K562 (cell line): ENCODE results near the gene BIRC3. TPM values are rescaled to one million over a fixed set of nuclear protein-coding genes. Genes with fewer than 3 reads are reported as not detected.
A peak's percentile ranks its signal among the peaks of the same experiment; 100 is the strongest.

ENCODE experiments used
- NCOA1 ChIP-seq: fragments of 450-650 bp; IDR thresholded peaks from 2 replicates; pipeline ENCODE4 v1.6.1; 2016; ENCODE audit warnings: low read depth
- RCOR1 ChIP-seq, 2 experiments: IDR thresholded peaks; 2 replicates each; pipeline ENCODE4 v1.6.1; 2012; ENCODE audit warnings: low read depth in 2 of 2, low read length in 2 of 2, borderline replicate concordance in 1 of 2, improper control_type of control experiment in 1 of 2
- SMC3 ChIP-seq: conservative IDR thresholded peaks from 2 replicates; pipeline ENCODE4 v1.6.1; 2011; ENCODE audit warnings: low read depth, low read length, improper control_type of control experiment; ENCODE audit not compliant: insufficient read depth
- polyA plus RNA-seq, 8 experiments: library from polyadenylated mRNA; depleted of rRNA in 4 of 8; stranded (reverse) in 5 of 8; unstranded in 3 of 8; fragments of >200 nt; fragmentation: Nextera tagmentation in 2 of 8; fragmentation: Illumina TruSeq in 1 of 8; extraction: Ambion mirVana in 2 of 8; extraction: Trizol in 1 of 8; gene quantifications; 2 replicates each; pipeline versions ENCODE4 v1.2.1 to v1.2.3, GENCODE V29; 2011 to 2014; ENCODE audit warnings: inconsistent platforms in 1 of 8, missing spikeins in 1 of 8
- total RNA-seq, 7 experiments: library from RNA; depleted of rRNA in 6 of 7; stranded (reverse); fragments of >200 nt in 6 of 7; fragmentation: Illumina TruSeq in 2 of 7; extraction: Trizol in 2 of 7; gene quantifications; 2 replicates each; pipeline versions ENCODE4 v1.2.1 to v1.2.3, GENCODE V29; 2011 to 2021; ENCODE audit warnings: low replicate concordance in 1 of 7
- TF ChIP-seq, protein P1 (sequence below): fragments of 250-450 bp; sonication (Bioruptor Pico); IDR thresholded peaks from 2 replicates; pipeline ENCODE4 v1.4.0; 2020; ENCODE audit warnings: mild to moderate bottlenecking
- TF ChIP-seq, protein P2 (sequence below), 2 experiments: fragments of 450-650 bp; formaldehyde crosslinking in 1 of 2; IDR thresholded peaks; 2 replicates each; pipeline versions ENCODE4 v1.4.0 to v1.6.1; 2014 to 2020; ENCODE audit warnings: mild to moderate bottlenecking in 2 of 2, borderline replicate concordance in 1 of 2, low read depth in 1 of 2

BIRC3 gene
- total and polyA plus RNA-seq, 9 of the 15 experiments (the other 6 are each of a cell fraction or from before 2014, with no cell fraction given), result 0.08 to 0.42 (median 0.18) TPM

DNA sequence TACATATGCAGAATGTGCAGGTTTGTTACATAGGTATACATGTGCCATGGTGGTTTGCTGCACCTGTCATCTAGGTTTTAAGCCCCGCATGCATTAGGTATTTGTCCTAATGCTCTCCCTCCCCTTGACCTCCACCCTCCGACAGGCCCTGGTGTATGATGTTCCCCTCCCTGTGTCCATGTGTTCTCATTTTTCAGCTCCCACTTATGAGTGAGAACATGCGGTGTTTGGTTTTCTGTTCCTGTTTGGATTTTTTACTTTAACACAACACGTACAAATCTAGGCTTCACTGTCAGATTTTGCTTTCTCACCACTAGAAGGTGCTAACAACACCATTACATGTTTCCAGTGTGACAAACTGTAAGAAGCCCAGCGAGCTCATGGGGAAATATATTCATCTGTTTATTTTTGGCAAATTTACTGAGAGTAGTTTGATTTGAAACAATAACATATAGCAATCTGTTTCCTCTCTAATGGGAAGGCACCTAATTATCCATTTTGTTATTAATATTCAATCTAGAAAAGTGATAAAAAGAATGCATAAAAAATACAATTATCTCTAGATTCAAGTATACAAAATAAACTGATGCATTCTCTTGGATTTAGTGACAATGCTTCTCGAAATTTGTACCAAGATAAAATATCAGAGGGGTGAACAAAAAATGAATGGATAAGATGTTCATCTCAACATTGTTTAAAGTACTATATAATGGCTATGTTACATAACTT, 23.2 kb upstream of the BIRC3 start (continued):
- TF ChIP-seq, protein P1, sequence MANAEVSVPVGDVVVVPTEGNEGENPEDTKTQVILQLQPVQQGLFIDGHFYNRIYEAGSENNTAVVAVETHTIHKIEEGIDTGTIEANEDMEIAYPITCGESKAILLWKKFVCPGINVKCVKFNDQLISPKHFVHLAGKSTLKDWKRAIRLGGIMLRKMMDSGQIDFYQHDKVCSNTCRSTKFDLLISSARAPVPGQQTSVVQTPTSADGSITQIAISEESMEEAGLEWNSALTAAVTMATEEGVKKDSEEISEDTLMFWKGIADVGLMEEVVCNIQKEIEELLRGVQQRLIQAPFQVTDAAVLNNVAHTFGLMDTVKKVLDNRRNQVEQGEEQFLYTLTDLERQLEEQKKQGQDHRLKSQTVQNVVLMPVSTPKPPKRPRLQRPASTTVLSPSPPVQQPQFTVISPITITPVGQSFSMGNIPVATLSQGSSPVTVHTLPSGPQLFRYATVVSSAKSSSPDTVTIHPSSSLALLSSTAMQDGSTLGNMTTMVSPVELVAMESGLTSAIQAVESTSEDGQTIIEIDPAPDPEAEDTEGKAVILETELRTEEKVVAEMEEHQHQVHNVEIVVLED, result 0 out of 2 replicates have a peak, but pooled peaks have one; percentile 14
- TF ChIP-seq SMC3 (0 out of 2 replicates have a peak, but pooled peaks have one; percentile 6), RCOR1 (IDR thresholded peaks at IDR 0.05; ENCODE audit: borderline replicate concordance in 1 of 2, low read depth in 2 of 2, low read length in 2 of 2) (0 out of 4 replicates have a peak, but pooled peaks of 1 of the 2 experiments have one; percentile 11), NCOA1 (no peak)
- TF ChIP-seq, protein P2, sequence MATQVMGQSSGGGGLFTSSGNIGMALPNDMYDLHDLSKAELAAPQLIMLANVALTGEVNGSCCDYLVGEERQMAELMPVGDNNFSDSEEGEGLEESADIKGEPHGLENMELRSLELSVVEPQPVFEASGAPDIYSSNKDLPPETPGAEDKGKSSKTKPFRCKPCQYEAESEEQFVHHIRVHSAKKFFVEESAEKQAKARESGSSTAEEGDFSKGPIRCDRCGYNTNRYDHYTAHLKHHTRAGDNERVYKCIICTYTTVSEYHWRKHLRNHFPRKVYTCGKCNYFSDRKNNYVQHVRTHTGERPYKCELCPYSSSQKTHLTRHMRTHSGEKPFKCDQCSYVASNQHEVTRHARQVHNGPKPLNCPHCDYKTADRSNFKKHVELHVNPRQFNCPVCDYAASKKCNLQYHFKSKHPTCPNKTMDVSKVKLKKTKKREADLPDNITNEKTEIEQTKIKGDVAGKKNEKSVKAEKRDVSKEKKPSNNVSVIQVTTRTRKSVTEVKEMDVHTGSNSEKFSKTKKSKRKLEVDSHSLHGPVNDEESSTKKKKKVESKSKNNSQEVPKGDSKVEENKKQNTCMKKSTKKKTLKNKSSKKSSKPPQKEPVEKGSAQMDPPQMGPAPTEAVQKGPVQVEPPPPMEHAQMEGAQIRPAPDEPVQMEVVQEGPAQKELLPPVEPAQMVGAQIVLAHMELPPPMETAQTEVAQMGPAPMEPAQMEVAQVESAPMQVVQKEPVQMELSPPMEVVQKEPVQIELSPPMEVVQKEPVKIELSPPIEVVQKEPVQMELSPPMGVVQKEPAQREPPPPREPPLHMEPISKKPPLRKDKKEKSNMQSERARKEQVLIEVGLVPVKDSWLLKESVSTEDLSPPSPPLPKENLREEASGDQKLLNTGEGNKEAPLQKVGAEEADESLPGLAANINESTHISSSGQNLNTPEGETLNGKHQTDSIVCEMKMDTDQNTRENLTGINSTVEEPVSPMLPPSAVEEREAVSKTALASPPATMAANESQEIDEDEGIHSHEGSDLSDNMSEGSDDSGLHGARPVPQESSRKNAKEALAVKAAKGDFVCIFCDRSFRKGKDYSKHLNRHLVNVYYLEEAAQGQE (IDR thresholded peaks at IDR 0.05; ENCODE audit: borderline replicate concordance), result peak; percentile 52; the same call in 1 of the 2 replicates
- TF ChIP-seq, protein P2 (CRISPR knock-in tag; IDR thresholded peaks at IDR 0.05; ENCODE audit: low read depth), result no peak
- TF ChIP-seq, all 486 proteins: peak for 10
